Calu3 (cell line): ENCODE measurements around the gene WBP1L. TPM values are rescaled to one million over a fixed set of nuclear protein-coding genes. Genes with fewer than 3 reads are reported as not detected.

Source experiments
- BruUV-seq: library from RNA; stranded (reverse); fragments of 400-500 nt; replicated peaks from 2 replicates; lab custom pipeline; 2021; lab: Mats Ljungman, UMichigan
- CTCF ChIA-PET: fragments of 300-600 bp; sonication (Branson Sonifier 250); formaldehyde crosslinking; loops from one replicate; lab custom pipeline; 2022; ENCODE audit warnings: antibody characterized with exemption; lab: Charles Lee
- DNase-seq: peaks from one replicate; pipeline ENCODE4 v3.0.0; 2022
- H3K27ac Mint-ChIP-seq: one replicate; pipeline ENCODE4 v1.8.0; 2022; ENCODE audit warnings: mixed read lengths; ENCODE audit not compliant: unreplicated experiment
- H3K27me3 Mint-ChIP-seq: one replicate; pipeline ENCODE4 v1.8.0; 2022; ENCODE audit warnings: mixed read lengths; ENCODE audit not compliant: unreplicated experiment
- H3K36me3 Mint-ChIP-seq: one replicate; pipeline ENCODE4 v1.8.0; 2022; ENCODE audit warnings: mild to moderate bottlenecking, moderate library complexity, mixed read lengths; ENCODE audit not compliant: insufficient read depth, unreplicated experiment
- H3K4me1 Mint-ChIP-seq: one replicate; pipeline ENCODE4 v1.8.0; 2022; ENCODE audit warnings: mild to moderate bottlenecking, low read depth, mixed read lengths; ENCODE audit not compliant: unreplicated experiment
- H3K4me3 Mint-ChIP-seq: one replicate; pipeline ENCODE4 v1.8.0; 2022; ENCODE audit warnings: mild to moderate bottlenecking, low read depth, moderate library complexity, mixed read lengths; ENCODE audit not compliant: unreplicated experiment
- H3K9me3 Mint-ChIP-seq: one replicate; pipeline ENCODE4 v1.8.0; 2022; ENCODE audit warnings: low read depth, mixed read lengths; ENCODE audit not compliant: unreplicated experiment
- CTCF ChIP-seq: fragments of 200-600 bp; IDR thresholded peaks from one replicate; pipeline ENCODE4 v1.8.0; 2022; ENCODE audit warnings: antibody characterized with exemption; ENCODE audit not compliant: unreplicated experiment
- intact Hi-C: fragments of 100-400 bp; cut with micrococcal nuclease; formaldehyde crosslinking; loops from one replicate; pipeline ENCODE4 v1.10.0; 2022; ENCODE audit not compliant: unreplicated experiment
- total RNA-seq: library from RNA; stranded (reverse); gene quantifications from 2 replicates; pipeline ENCODE4 v1.2.3, GENCODE V29; 2022

WBP1L gene
- total RNA-seq, 1 experiment from 2014 or later, result 19.9 TPM

GRCh38 chr10:102705531-102705930, 38.2 kb upstream of the WBP1L start:
- intact Hi-C loops, result no loop called here
- no peaks in the 10 kb centered on the region for H3K27me3 Mint-ChIP-seq
- H3K9me3 Mint-ChIP-seq, result no peaks in the 10 kb centered on the region
- no peak for TF ChIP-seq CTCF
- CTCF ChIA-PET, result no interaction called here
- DNase-seq, result no peak
- no peak overlapping the region for H3K4me3 Mint-ChIP-seq
- no TSS peak for BruUV-seq
- peaks cover 16% of the 10 kb centered on the region for H3K4me1 Mint-ChIP-seq
- H3K36me3 Mint-ChIP-seq, result no peaks in the 10 kb centered on the region
- no peak overlapping the region for H3K27ac Mint-ChIP-seq

GRCh38 chr10:102710609-102711008, 33.1 kb upstream of the WBP1L start:
- H3K27ac Mint-ChIP-seq, result no peak overlapping the region
- BruUV-seq, result no TSS peak

GRCh38 chr10:102712089-102712488, 31.7 kb upstream of the WBP1L start:
- no peak overlapping the region for H3K27ac Mint-ChIP-seq
- CTCF ChIA-PET, result no interaction called here
- BruUV-seq, result no TSS peak
- peaks cover 21% of the 10 kb centered on the region for H3K4me1 Mint-ChIP-seq
- H3K27me3 Mint-ChIP-seq, result no peaks in the 10 kb centered on the region
- no peaks in the 10 kb centered on the region for H3K9me3 Mint-ChIP-seq
- TF ChIP-seq CTCF, result no peak
- no peak for DNase-seq
- H3K4me3 Mint-ChIP-seq, result no peak overlapping the region
- H3K36me3 Mint-ChIP-seq, result peaks cover 24% of the 10 kb centered on the region
- intact Hi-C loops, result no loop called here

More at GRCh38 chr10:102710609-102711008, 33.1 kb upstream of the WBP1L start:
- peaks cover 24% of the 10 kb centered on the region for H3K36me3 Mint-ChIP-seq
- no peak overlapping the region for H3K4me3 Mint-ChIP-seq
- H3K9me3 Mint-ChIP-seq, result no peaks in the 10 kb centered on the region
- DNase-seq, result no peak
- no peak for TF ChIP-seq CTCF
- intact Hi-C loops, result no loop called here
- peaks cover 13% of the 10 kb centered on the region for H3K4me1 Mint-ChIP-seq
- CTCF ChIA-PET, result no interaction called here
- H3K27me3 Mint-ChIP-seq, result no peaks in the 10 kb centered on the region

- H3K27me3 Mint-ChIP-seq, result no peaks in the 10 kb centered on the region
- TSS peak; percentile 40 for BruUV-seq
- H3K4me3 Mint-ChIP-seq, result peak overlapping the region; percentile 94
- CTCF ChIA-PET, result no interaction called here
- H3K36me3 Mint-ChIP-seq, result peaks cover 24% of the 10 kb centered on the region
- peaks cover 21% of the 10 kb centered on the region for H3K4me1 Mint-ChIP-seq
- DNase-seq, result no peak
- no peak for TF ChIP-seq CTCF
- intact Hi-C loops, result no loop called here
- no peak overlapping the region for H3K27ac Mint-ChIP-seq
- no peaks in the 10 kb centered on the region for H3K9me3 Mint-ChIP-seq
These were observed 30.8 kb upstream of the WBP1L start for GRCh38 chr10:102712843-102713538.
